Loucy (cell line): ENCODE measurements around the gene ALK.

Source experiments
- CTCF ChIP-seq: fragments of 200-600 bp; sonication (generic); conservative IDR thresholded peaks from 2 replicates; pipeline ENCODE4 v1.5.1; 2014; ENCODE audit warnings: mild to moderate bottlenecking, antibody characterized with exemption, low read length
- EZH2phosphoT487 ChIP-seq: fragments of 200-600 bp; IDR thresholded peaks from 2 replicates; pipeline ENCODE4 v1.6.1; 2018; ENCODE audit warnings: antibody characterized with exemption, mild to moderate bottlenecking, moderate library complexity, borderline replicate concordance

DNA sequence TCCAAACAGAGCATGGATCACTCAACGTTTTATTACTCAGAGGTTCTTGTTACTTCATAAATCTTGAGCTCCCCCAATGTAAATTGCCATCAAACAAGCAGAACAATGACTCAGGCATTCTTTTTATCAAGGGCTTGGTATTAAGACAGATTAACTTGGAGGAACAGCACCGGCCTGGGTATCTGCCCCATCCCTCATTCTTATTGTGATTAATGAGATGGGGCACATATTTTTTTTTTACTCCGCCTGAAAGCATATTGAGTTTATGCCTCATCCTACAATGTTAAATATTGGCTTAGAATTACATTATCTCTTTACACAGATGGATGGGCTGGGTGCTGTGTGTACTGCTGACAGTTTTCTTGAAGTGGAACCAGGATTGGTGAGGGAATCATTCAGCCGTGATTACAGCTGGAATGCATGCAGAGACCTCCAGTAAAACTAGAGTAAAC, 418.9 kb downstream of the ALK start:
- TF ChIP-seq CTCF (no peak), EZH2phosphoT487 (no peak)
